H1 (cell line): ENCODE data around the gene PROSER2. TPM values are rescaled to one million over a fixed set of nuclear protein-coding genes. Genes with fewer than 3 reads are reported as not detected.

Experiments used
- CTCF ChIA-PET: fragments of 300-600 bp; sonication (Branson Sonifier 250); formaldehyde crosslinking; loops from one replicate; lab custom pipeline; 2021; ENCODE audit not compliant: partially characterized antibody; lab: Charles Lee
- POLR2A ChIA-PET: fragments of 300-600 bp; sonication (Branson Sonifier 250); formaldehyde crosslinking; loops from one replicate; lab custom pipeline; 2021; ENCODE audit warnings: inconsistent platforms; ENCODE audit not compliant: partially characterized antibody; lab: Charles Lee
- DNase-seq, 2 experiments: peaks; one replicate each; pipeline versions ENCODE4 v3.0.0 to v3.0.0-alpha.2; 2010 to 2022; ENCODE audit warnings: low spot score in 2 of 2, low read depth in 1 of 2, mixed read lengths in 1 of 2
- FAIRE-seq: peaks from 2 replicates; lab custom pipeline; 2011; peaks lifted over from hg19 to GRCh38; lab: Jason Lieb, UNC
- H2AFZ ChIP-seq: 2 replicates; pipeline ENCODE4 v1.8.1; 2012; ENCODE audit warnings: low read length, inconsistent platforms
- H2AK5ac ChIP-seq: 2 replicates; pipeline ENCODE4 v1.6.1; 2013; ENCODE audit warnings: low read depth, low read length
- H2BK120ac ChIP-seq: replicated peaks from 2 replicates; pipeline ENCODE3; 2013; ENCODE audit warnings: low read depth, low read length, inconsistent platforms
- H2BK12ac ChIP-seq: 2 replicates; pipeline ENCODE4 v1.6.1; 2013; ENCODE audit warnings: low read depth, low read length
- H2BK15ac ChIP-seq: 2 replicates; pipeline ENCODE4 v1.6.1; 2013; ENCODE audit warnings: low read length
- H2BK20ac ChIP-seq: 2 replicates; pipeline ENCODE4 v1.6.1; 2013; ENCODE audit warnings: low read length
- H2BK5ac ChIP-seq: 2 replicates; pipeline ENCODE4 v1.6.1; 2013; ENCODE audit warnings: low read depth, low read length
- H3K14ac ChIP-seq: 2 replicates; pipeline ENCODE4 v1.6.1; 2013; ENCODE audit warnings: inconsistent platforms; ENCODE audit not compliant: insufficient read length
- H3K18ac ChIP-seq: 2 replicates; pipeline ENCODE4 v1.6.1; 2013; ENCODE audit warnings: low read length; ENCODE audit errors: extremely low read depth
- H3K23ac ChIP-seq: 2 replicates; pipeline ENCODE4 v1.6.1; 2013; ENCODE audit warnings: inconsistent platforms; ENCODE audit not compliant: insufficient read length
- H3K23me2 ChIP-seq: 2 replicates; pipeline ENCODE4 v1.6.1; 2013; ENCODE audit warnings: low read depth, low read length
- H3K27ac ChIP-seq: 2 replicates; pipeline ENCODE4 v1.6.1; 2011; ENCODE audit warnings: low read depth, low read length, inconsistent platforms
- H3K27me3 ChIP-seq, 4 experiments: replicated peaks in 1 of 4; 1 replicate in 1 of 4; 2 replicates in 3 of 4; pipeline versions ENCODE4 v1.6.1 to v1.8.1; 2011 to 2013; ENCODE audit warnings: low read length in 3 of 4, mild to moderate bottlenecking in 3 of 4, inconsistent platforms in 2 of 4, mixed read lengths in 2 of 4, moderate library complexity in 1 of 4; ENCODE audit not compliant: control insufficient read depth in 3 of 4, insufficient read depth in 3 of 4; ENCODE audit errors: extremely low read depth in 1 of 4
- H3K36me3 ChIP-seq, 4 experiments: 2 replicates each; pipeline versions ENCODE4 v1.6.1 to v1.8.1; 2011 to 2013; ENCODE audit warnings: mild to moderate bottlenecking in 4 of 4, low read length in 3 of 4, moderate library complexity in 2 of 4, control low read depth in 1 of 4, inconsistent platforms in 1 of 4; ENCODE audit not compliant: insufficient read depth in 4 of 4, control insufficient read depth in 2 of 4
- H3K4ac ChIP-seq: replicated peaks from 2 replicates; pipeline ENCODE3; 2013; ENCODE audit warnings: low read length, low read depth, mixed read lengths, inconsistent platforms; ENCODE audit not compliant: insufficient read length
- H3K4me1 ChIP-seq, 4 experiments: replicated peaks in 1 of 4; 1 replicate in 1 of 4; 2 replicates in 3 of 4; pipeline versions ENCODE4 v1.6.1 to v1.8.1; 2011 to 2013; ENCODE audit warnings: low read length in 3 of 4, inconsistent platforms in 2 of 4, mixed read lengths in 1 of 4; ENCODE audit not compliant: insufficient read depth in 4 of 4, control insufficient read depth in 3 of 4
- H3K4me2 ChIP-seq, 2 experiments: 2 replicates each; pipeline versions ENCODE4 v1.6.1 to v1.8.1; 2011 to 2013; ENCODE audit warnings: low read depth in 2 of 2, low read length in 2 of 2, control low read depth in 1 of 2, inconsistent platforms in 1 of 2, mild to moderate bottlenecking in 1 of 2; ENCODE audit not compliant: insufficient read depth in 1 of 2
- H3K4me3 ChIP-seq, 4 experiments: fragments of 200-600, 300-600 bp in 1 of 4; sonication (generic), shearing (Covaris generic), sonication (Bioruptor Twin) in 1 of 4; 2 replicates each; pipeline versions ENCODE4 v1.5.1 to v1.8.1; 2011 to 2016; ENCODE audit warnings: low read length in 4 of 4, low read depth in 3 of 4, control low read depth in 2 of 4, inconsistent platforms in 2 of 4, mild to moderate bottlenecking in 2 of 4, mixed read lengths in 1 of 4, moderate library complexity in 1 of 4; ENCODE audit not compliant: insufficient read depth in 2 of 4; ENCODE audit errors: extremely low read depth in 1 of 4
- H3K56ac ChIP-seq: replicated peaks from 2 replicates; pipeline ENCODE3; 2013; ENCODE audit warnings: low read depth, mild to moderate bottlenecking, mixed read lengths, low read length, inconsistent platforms; ENCODE audit not compliant: insufficient read length
- H3K79me1 ChIP-seq: 2 replicates; pipeline ENCODE4 v1.6.1; 2013; ENCODE audit warnings: low read depth, low read length, control low read depth
- H3K79me2 ChIP-seq, 2 experiments: 2 replicates each; pipeline versions ENCODE4 v1.6.1 to v1.8.1; 2012 to 2013; ENCODE audit warnings: low read length in 2 of 2, mild to moderate bottlenecking in 2 of 2, inconsistent platforms in 1 of 2; ENCODE audit not compliant: insufficient read depth in 2 of 2, control insufficient read depth in 1 of 2
- H3K9ac ChIP-seq, 4 experiments: replicated peaks in 1 of 4; 1 replicate in 1 of 4; 2 replicates in 3 of 4; pipeline versions ENCODE4 v1.6.1 to v1.8.1; 2011 to 2013; ENCODE audit warnings: low read depth in 3 of 4, low read length in 3 of 4, control low read depth in 2 of 4, mild to moderate bottlenecking in 2 of 4, moderate library complexity in 2 of 4, inconsistent platforms in 1 of 4; ENCODE audit errors: extremely low read depth in 1 of 4
- H3K9me3 ChIP-seq, 2 experiments: 2 replicates each; pipeline versions ENCODE4 v1.6.1 to v1.8.1; 2012 to 2013; ENCODE audit warnings: mild to moderate bottlenecking in 2 of 2, moderate library complexity in 2 of 2, control low read depth in 1 of 2, inconsistent platforms in 1 of 2, low read depth in 1 of 2, low read length in 1 of 2, mixed read lengths in 1 of 2; ENCODE audit not compliant: insufficient read depth in 2 of 2
- H4K20me1 ChIP-seq, 2 experiments: replicated peaks in 1 of 2; 2 replicates each; pipeline versions ENCODE3 to v1.8.1; 2011 to 2013; ENCODE audit warnings: inconsistent platforms in 2 of 2, low read length in 2 of 2, mild to moderate bottlenecking in 1 of 2; ENCODE audit not compliant: insufficient read depth in 2 of 2, control insufficient read depth in 1 of 2
- H4K5ac ChIP-seq: 2 replicates; pipeline ENCODE4 v1.6.1; 2013; ENCODE audit warnings: low read length, low read depth, mixed read lengths, inconsistent platforms; ENCODE audit not compliant: insufficient read length
- H4K8ac ChIP-seq: 2 replicates; pipeline ENCODE4 v1.8.0; 2013; ENCODE audit warnings: mild to moderate bottlenecking, moderate library complexity, low read length, inconsistent platforms; ENCODE audit not compliant: insufficient read depth; ENCODE audit errors: extremely low read depth
- H4K91ac ChIP-seq: replicated peaks from 2 replicates; pipeline ENCODE3; 2013; ENCODE audit warnings: low read length, mixed read lengths, inconsistent platforms; ENCODE audit not compliant: insufficient read length
- ASH2L ChIP-seq: fragments of 200-600, 300-600 bp; sonication (generic); IDR thresholded peaks from one replicate; pipeline ENCODE4 v1.7.1; 2017; ENCODE audit warnings: low read length
- BACH1 ChIP-seq: IDR thresholded peaks from 2 replicates; pipeline ENCODE4 v1.6.1; 2012; ENCODE audit warnings: low read length, improper control_type of control experiment
- CEBPB ChIP-seq: IDR thresholded peaks from 2 replicates; pipeline ENCODE4 v1.6.1; 2012; ENCODE audit warnings: low read depth, low read length
- CHD2 ChIP-seq: IDR thresholded peaks from 2 replicates; pipeline ENCODE4 v1.6.1; 2012; ENCODE audit warnings: low read length, improper control_type of control experiment
- EZH2 ChIP-seq: fragments of 200-600 bp; sonication (generic); IDR thresholded peaks from 2 replicates; pipeline ENCODE4 v1.7.1; 2012; ENCODE audit warnings: low read depth, mild to moderate bottlenecking, moderate library complexity, low read length, inconsistent platforms; ENCODE audit not compliant: severe bottlenecking
- FOSL1 ChIP-seq: IDR thresholded peaks from 2 replicates; pipeline ENCODE4 v1.6.1; 2011; ENCODE audit warnings: mild to moderate bottlenecking, low read depth, low read length, moderate library complexity; ENCODE audit not compliant: insufficient read depth
- HDAC2 ChIP-seq, 2 experiments: fragments of 300-600 bp in 1 of 2; sonication (generic) in 1 of 2; IDR thresholded peaks; 2 replicates each; pipeline ENCODE4 v1.6.1; 2011 to 2012; ENCODE audit warnings: low read depth in 2 of 2, low read length in 2 of 2, mild to moderate bottlenecking in 2 of 2, moderate library complexity in 2 of 2, borderline replicate concordance in 1 of 2, inconsistent platforms in 1 of 2
- JUN ChIP-seq: IDR thresholded peaks from 2 replicates; pipeline ENCODE4 v1.6.1; 2011; ENCODE audit warnings: low read depth, mild to moderate bottlenecking, improper control_type of control experiment, low read length
- RFX5 ChIP-seq: IDR thresholded peaks from 2 replicates; pipeline ENCODE4 v1.6.1; 2011; ENCODE audit warnings: low read depth, low read length, improper control_type of control experiment, borderline replicate concordance
- TAF1 ChIP-seq: IDR thresholded peaks from 2 replicates; pipeline ENCODE4 v1.6.1; 2011; ENCODE audit warnings: mild to moderate bottlenecking, low read depth, low read length
- TBP ChIP-seq: IDR thresholded peaks from 2 replicates; pipeline ENCODE4 v1.6.1; 2011; ENCODE audit warnings: low read depth, low read length, improper control_type of control experiment
- TCF12 ChIP-seq: IDR thresholded peaks from 2 replicates; pipeline ENCODE4 v1.6.1; 2011; ENCODE audit warnings: low read depth, mild to moderate bottlenecking, low read length
- WGBS, 2 experiments: shearing (Covaris generic) in 1 of 2; methylation state at CpG; one replicate each; pipeline versions ENCODE4 v1.1.6 to v1.1.7; 2013 to 2015; ENCODE audit warnings: low lambda C conversion rate in 2 of 2, mixed read lengths in 2 of 2, inconsistent platforms in 1 of 2, low coverage in 1 of 2, missing lambda C conversion rate in 1 of 2; ENCODE audit not compliant: insufficient replicate concordance in 2 of 2, insufficient coverage in 1 of 2, insufficient read length in 1 of 2; ENCODE audit errors: extremely low coverage in 1 of 2, missing lambda C conversion rate in 1 of 2; 5-methylcytosine and 5-hydroxymethylcytosine counted together
- polyA plus RNA-seq, 7 experiments: library from polyadenylated mRNA; depleted of rRNA in 3 of 7; stranded (reverse) in 5 of 7; unstranded in 2 of 7; fragments of >200 nt in 5 of 7; fragments of 200-250 nt in 2 of 7; gene quantifications; 1 replicate in 5 of 7; 2 replicates in 1 of 7; 4 replicates in 1 of 7; pipeline versions ENCODE4 v1.2.1 to v1.2.3, GENCODE V29; 2011 to 2013; ENCODE audit warnings: missing spikeins in 2 of 7, mixed read lengths in 2 of 7
- total RNA-seq: library from RNA; stranded (reverse); fragmentation: NEBNext Ultra II Directional; extraction: Animal tissue kit (Norgen Biotek cat#: 25700); gene quantifications from 2 replicates; pipeline ENCODE4 v1.2.1, GENCODE V29; 2021
- TF ChIP-seq, protein P1 (sequence below): IDR thresholded peaks from 2 replicates; pipeline ENCODE4 v1.6.1; 2011; ENCODE audit warnings: low read depth, mild to moderate bottlenecking, low read length; ENCODE audit not compliant: insufficient read depth
- TF ChIP-seq, protein P2 (sequence below): IDR thresholded peaks from 2 replicates; pipeline ENCODE4 v1.6.1; 2012; ENCODE audit warnings: inconsistent platforms

PROSER2 gene
- total and polyA plus RNA-seq, 2 of the 8 experiments (the other 6 are each of a cell fraction or from before 2014, with no cell fraction given): 3.9 to 13.7 TPM

- no peaks in the 10 kb centered on the region for H3K36me3 ChIP-seq
- no peak overlapping the region for H4K91ac ChIP-seq
- H3K23me2 ChIP-seq: no peaks in the 10 kb centered on the region
- H3K4me3 ChIP-seq: no peak overlapping the region
- no peak overlapping the region for H4K5ac ChIP-seq
- H2BK15ac ChIP-seq: no peak overlapping the region
- no peak overlapping the region for H3K9ac ChIP-seq
- H3K27me3 ChIP-seq: no peaks in the 10 kb centered on the region
- H3K18ac ChIP-seq: no peak overlapping the region
- ChIA-PET POLR2A (interaction anchor here (0.6 kb wide), 2 partner anchors 127 to 254 kb away, joined by 3 read pairs; no protein-coding TSS in a partner anchor), CTCF (interaction anchor here (1.0 to 2.1 kb wide), 4 partner anchors 13 to 190 kb away, joined by 3 to 9 read pairs (median 4); no protein-coding TSS in a partner anchor)
- DNase-seq: no peak
- H3K4ac ChIP-seq: no peak overlapping the region
- no peaks in the 10 kb centered on the region for H4K20me1 ChIP-seq
- no peak overlapping the region for H3K56ac ChIP-seq
- no peak overlapping the region for H3K23ac ChIP-seq
- H3K79me2 ChIP-seq: no peaks in the 10 kb centered on the region
- no peak overlapping the region for H3K14ac ChIP-seq
- no peak overlapping the region for H3K27ac ChIP-seq
- H3K4me2 ChIP-seq: no peak overlapping the region
- H3K79me1 ChIP-seq: no peaks in the 10 kb centered on the region
- peaks cover 0 to 6% of the 10 kb centered on the region in 2 experiments; a peak in 1 of 4 replicates for H3K9me3 ChIP-seq
- no peak for FAIRE-seq
- H2BK5ac ChIP-seq: no peak overlapping the region
- no peak overlapping the region for H2AFZ ChIP-seq
- H2BK120ac ChIP-seq: no peak overlapping the region
- H2AK5ac ChIP-seq: no peak overlapping the region
- 100% methylated on average over 2 of the region's 2 CpGs; no CpG with 5 or more reads in 1 of the 2 experiments for whole genome bisulfite sequencing, 2 experiments
- no peak overlapping the region for H2BK12ac ChIP-seq
- no peak overlapping the region for H4K8ac ChIP-seq
- H2BK20ac ChIP-seq: no peak overlapping the region
- peaks cover 0 to 7% (median 1%) of the 10 kb centered on the region in 4 experiments; a peak in 3 of 7 replicates for H3K4me1 ChIP-seq
- TF ChIP-seq BACH1 (no peak), ASH2L (no peak), FOSL1 (no peak), TCF12 (no peak), TBP (no peak), CEBPB (no peak), EZH2 (no peak), TAF1 (no peak), RFX5 (no peak), CHD2 (no peak), JUN (no peak), HDAC2 (IDR thresholded peaks at IDR 0.05; ENCODE audit: borderline replicate concordance in 1 of 2, low read depth in 2 of 2, low read length in 2 of 2) (no peak)
- TF ChIP-seq, protein P1, sequence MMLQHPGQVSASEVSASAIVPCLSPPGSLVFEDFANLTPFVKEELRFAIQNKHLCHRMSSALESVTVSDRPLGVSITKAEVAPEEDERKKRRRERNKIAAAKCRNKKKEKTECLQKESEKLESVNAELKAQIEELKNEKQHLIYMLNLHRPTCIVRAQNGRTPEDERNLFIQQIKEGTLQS: no peak
- TF ChIP-seq, protein P2, sequence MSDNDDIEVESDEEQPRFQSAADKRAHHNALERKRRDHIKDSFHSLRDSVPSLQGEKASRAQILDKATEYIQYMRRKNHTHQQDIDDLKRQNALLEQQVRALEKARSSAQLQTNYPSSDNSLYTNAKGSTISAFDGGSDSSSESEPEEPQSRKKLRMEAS: no peak
Observed at GRCh38 chr10:11796474-11796873, 26.7 kb upstream of the PROSER2 start.
